Liver (tissue), 9 donors: ENCODE measurements around the gene GPC3. TPM values are rescaled to one million over a fixed set of nuclear protein-coding genes. Genes with fewer than 3 reads are reported as not detected.

ENCODE experiments used
- DNase-seq: peaks from one replicate; pipeline ENCODE4 v3.0.0-alpha.2; 2017; ENCODE audit warnings: low spot score
- H3K27ac ChIP-seq, 2 donors: one replicate each; pipeline ENCODE4 v1.7.0; 2013; ENCODE audit warnings: inconsistent platforms in 2 of 2, low read length in 2 of 2, control low read depth in 1 of 2, low read depth in 1 of 2, mild to moderate bottlenecking in 1 of 2
- H3K27me3 ChIP-seq, 4 donors: one replicate each; pipeline versions ENCODE4 v1.6.1 to v1.7.0; 2013; ENCODE audit warnings: low read length in 3 of 4, inconsistent platforms in 1 of 4, mild to moderate bottlenecking in 1 of 4, moderate library complexity in 1 of 4; ENCODE audit not compliant: control insufficient read depth in 4 of 4, insufficient read depth in 4 of 4
- H3K36me3 ChIP-seq, 4 donors: one replicate each; pipeline versions ENCODE4 v1.6.1 to v1.7.0; 2013; ENCODE audit warnings: low read length in 3 of 4, mild to moderate bottlenecking in 3 of 4, low read depth in 1 of 4, moderate library complexity in 1 of 4; ENCODE audit not compliant: control insufficient read depth in 4 of 4, insufficient read depth in 3 of 4
- H3K4me1 ChIP-seq, 4 donors: one replicate each; pipeline versions ENCODE4 v1.6.1 to v1.7.0; 2013; ENCODE audit warnings: low read length in 3 of 4, mild to moderate bottlenecking in 3 of 4, moderate library complexity in 1 of 4; ENCODE audit not compliant: control insufficient read depth in 4 of 4, insufficient read depth in 4 of 4
- H3K4me3 ChIP-seq, 3 donors: one replicate each; pipeline versions ENCODE4 v1.6.1 to v1.7.0; 2013; ENCODE audit warnings: low read length in 3 of 3, control low read depth in 1 of 3, low read depth in 1 of 3, mild to moderate bottlenecking in 1 of 3
- H3K9ac ChIP-seq, 2 donors: one replicate each; pipeline ENCODE4 v1.7.0; 2013; ENCODE audit warnings: low read length in 2 of 2, mild to moderate bottlenecking in 2 of 2, moderate library complexity in 2 of 2, control low read depth in 1 of 2, low read depth in 1 of 2
- H3K9me3 ChIP-seq, 4 donors: one replicate each; pipeline versions ENCODE4 v1.6.1 to v1.7.0; 2013; ENCODE audit warnings: low read length in 3 of 4; ENCODE audit not compliant: control insufficient read depth in 4 of 4
- ATF3 ChIP-seq: IDR thresholded peaks from 2 replicates; pipeline ENCODE4 v1.6.1; 2016; ENCODE audit warnings: antibody characterized with exemption
- CTCF ChIP-seq: fragments of 150-350 bp; IDR thresholded peaks from 2 replicates; pipeline ENCODE4 v1.5.1; 2017; ENCODE audit warnings: improper control_type of control experiment, low read depth, low read length; ENCODE audit not compliant: missing input control
- EGR1 ChIP-seq, 2 donors: IDR thresholded peaks; 2 replicates each; pipeline ENCODE4 v1.6.1; 2016 to 2018; ENCODE audit warnings: antibody characterized with exemption in 2 of 2, low read depth in 2 of 2
- FOXA2 ChIP-seq: IDR thresholded peaks from 2 replicates; pipeline ENCODE4 v1.6.1; 2016; ENCODE audit warnings: antibody characterized with exemption
- GABPA ChIP-seq, 2 donors: IDR thresholded peaks in 1 of 2; conservative IDR thresholded peaks in 1 of 2; 2 replicates each; pipeline ENCODE4 v1.6.1; 2016; ENCODE audit warnings: antibody characterized with exemption in 2 of 2, mild to moderate bottlenecking in 1 of 2, moderate library complexity in 1 of 2
- HNF4G ChIP-seq: IDR thresholded peaks from 2 replicates; pipeline ENCODE4 v1.6.1; 2016; ENCODE audit warnings: antibody characterized with exemption
- JUND ChIP-seq, 2 donors: IDR thresholded peaks; 2 replicates each; pipeline ENCODE4 v1.6.1; 2016; ENCODE audit warnings: antibody characterized with exemption in 2 of 2
- MAX ChIP-seq: IDR thresholded peaks from 2 replicates; pipeline ENCODE4 v1.6.1; 2016; ENCODE audit warnings: antibody characterized with exemption
- NR2F2 ChIP-seq: IDR thresholded peaks from 2 replicates; pipeline ENCODE4 v1.6.1; 2016; ENCODE audit warnings: antibody characterized with exemption
- RAD21 ChIP-seq, 2 donors: IDR thresholded peaks; 2 replicates each; pipeline ENCODE4 v1.6.1; 2016; ENCODE audit warnings: antibody characterized with exemption in 2 of 2, mild to moderate bottlenecking in 2 of 2
- REST ChIP-seq: IDR thresholded peaks from 2 replicates; pipeline ENCODE4 v1.6.1; 2016; ENCODE audit warnings: antibody characterized with exemption, mild to moderate bottlenecking
- RXRA ChIP-seq, 2 donors: IDR thresholded peaks; 2 replicates each; pipeline ENCODE4 v1.6.1; 2017 to 2018; ENCODE audit warnings: antibody characterized with exemption in 2 of 2, mild to moderate bottlenecking in 1 of 2
- SP1 ChIP-seq: IDR thresholded peaks from 2 replicates; pipeline ENCODE4 v1.6.1; 2018; ENCODE audit warnings: antibody characterized with exemption, mild to moderate bottlenecking
- TAF1 ChIP-seq: conservative IDR thresholded peaks from 2 replicates; pipeline ENCODE4 v1.6.1; 2016; ENCODE audit warnings: antibody characterized with exemption, mild to moderate bottlenecking
- YY1 ChIP-seq: IDR thresholded peaks from 2 replicates; pipeline ENCODE4 v1.6.1; 2016; ENCODE audit warnings: antibody characterized with exemption, mild to moderate bottlenecking
- ZBTB33 ChIP-seq: IDR thresholded peaks from 2 replicates; pipeline ENCODE4 v1.6.1; 2016; ENCODE audit warnings: antibody characterized with exemption
- WGBS: extraction: QIAGEN DNeasy Blood & Tissue Kit; methylation state at CpG from one replicate; pipeline ENCODE4 v1.1.7; 2013; 5-methylcytosine and 5-hydroxymethylcytosine counted together
- polyA plus RNA-seq, 2 donors: library from polyadenylated mRNA; stranded (reverse) in 1 of 2; unstranded in 1 of 2; fragments of 200-250 nt in 1 of 2; fragments of >200 nt in 1 of 2; fragmentation: Nextera tagmentation in 1 of 2; extraction: Ambion mirVana in 1 of 2; gene quantifications; one replicate each; pipeline versions ENCODE4 v1.2.1 to v1.2.3, GENCODE V29; 2013 to 2015
- total RNA-seq, 2 donors: library from RNA; depleted of rRNA; stranded (reverse); fragments of >200 nt; gene quantifications; one replicate each; pipeline ENCODE4 v1.2.3, GENCODE V29; 2014
- donor health status: healthy.
- donor health status: healthy.
- donor health status: healthy.
- donor health status: healthy.
- donor health status: healthy.

Gene GPC3
- total and polyA plus RNA-seq, 4 donors, result 0.40 to 1,133 (median 1.5) TPM

- no peak for DNase-seq
- TF ChIP-seq NR2F2 (no peak), REST (no peak), FOXA2 (no peak), CTCF (peak; percentile 35), TAF1 (no peak), GABPA (IDR thresholded peaks at IDR 0.05 in 1 of 2, conservative IDR thresholded peaks at IDR 0.05 in 1 of 2) (no peak), HNF4G (no peak), JUND (IDR thresholded peaks at IDR 0.05) (no peak), RAD21 (IDR thresholded peaks at IDR 0.05) (peak; percentile 73 to 76), ZBTB33 (no peak), YY1 (no peak), SP1 (no peak)
- WGBS, result 57% methylated on average over 2 of the region's 2 CpGs
- Histone ChIP-seq H3K9me3 (no peaks in the 10 kb centered on the region), H3K27me3 (no peaks in the 10 kb centered on the region), H3K27ac (no peak overlapping the region), H3K4me1 (no peaks in the 10 kb centered on the region), H3K4me3 (no peak overlapping the region), H3K9ac (no peak overlapping the region), H3K36me3 (no peaks in the 10 kb centered on the region)
Measured at GRCh38 chrX:133958997-133959688, 26.3 kb downstream of the GPC3 start.

GRCh38 chrX:133956570-133957340 lies 28.6 kb downstream of the GPC3 start:
- TF ChIP-seq JUND (IDR thresholded peaks at IDR 0.05), result no peak
- TF ChIP-seq RXRA (IDR thresholded peaks at IDR 0.05), result no peak
- TF ChIP-seq SP1, result no peak
- TF ChIP-seq TAF1, result no peak
- TF ChIP-seq NR2F2, result no peak
- TF ChIP-seq CTCF, result no peak
- TF ChIP-seq FOXA2, result no peak
- TF ChIP-seq EGR1 (IDR thresholded peaks at IDR 0.05; ENCODE audit: low read depth in 2 of 2), result no peak
- no peak for TF ChIP-seq RAD21 (IDR thresholded peaks at IDR 0.05)
- TF ChIP-seq MAX, result no peak
- TF ChIP-seq ATF3, result no peak
- no peaks in the 10 kb centered on the region for H3K9me3 ChIP-seq
- no peak overlapping the region for H3K9ac ChIP-seq
- no peak overlapping the region for H3K4me3 ChIP-seq
- no peaks in the 10 kb centered on the region for H3K4me1 ChIP-seq
- WGBS, result 66% methylated on average over 1 of the region's 1 CpG
- no peak overlapping the region for H3K27ac ChIP-seq
- DNase-seq, result no peak
- no peaks in the 10 kb centered on the region for H3K36me3 ChIP-seq
- H3K27me3 ChIP-seq, result no peaks in the 10 kb centered on the region
